Esophagus (tissue), 2 donors: ENCODE data around the gene KRTAP10-4. TPM values are rescaled to one million over a fixed set of nuclear protein-coding genes. Genes with fewer than 3 reads are reported as not detected.
"Not testable (repeated sequence)": the region's sequence is repeated elsewhere in the genome, so short reads cannot be mapped to it uniquely, and the experiment has no call there.

Experiments used
- H3K27ac ChIP-seq, 2 donors: one replicate each; pipeline ENCODE4 v1.5.1; 2013; ENCODE audit warnings: low read depth in 2 of 2, mild to moderate bottlenecking in 2 of 2, inconsistent platforms in 1 of 2, low read length in 1 of 2, moderate library complexity in 1 of 2
- H3K27me3 ChIP-seq, 2 donors: one replicate each; pipeline ENCODE4 v1.6.1; 2013; ENCODE audit warnings: low read length in 2 of 2, control low read depth in 1 of 2, mild to moderate bottlenecking in 1 of 2; ENCODE audit not compliant: insufficient read depth in 2 of 2, control insufficient read depth in 1 of 2
- H3K36me3 ChIP-seq, 2 donors: one replicate each; pipeline ENCODE4 v1.6.1; 2013; ENCODE audit warnings: low read length in 1 of 2; ENCODE audit not compliant: control insufficient read depth in 2 of 2, insufficient read depth in 2 of 2
- H3K4me1 ChIP-seq, 2 donors: one replicate each; pipeline ENCODE4 v1.6.1; 2013; ENCODE audit warnings: low read length in 1 of 2; ENCODE audit not compliant: control insufficient read depth in 2 of 2, insufficient read depth in 2 of 2
- H3K4me3 ChIP-seq, 2 donors: one replicate each; pipeline ENCODE4 v1.5.1; 2013; ENCODE audit warnings: low read length in 2 of 2, mild to moderate bottlenecking in 2 of 2, low read depth in 1 of 2, moderate library complexity in 1 of 2
- H3K9me3 ChIP-seq, 2 donors: one replicate each; pipeline ENCODE4 v1.6.1; 2013; ENCODE audit warnings: mild to moderate bottlenecking in 2 of 2, low read depth in 1 of 2, low read length in 1 of 2, moderate library complexity in 1 of 2; ENCODE audit not compliant: control insufficient read depth in 2 of 2, insufficient read depth in 1 of 2
- WGBS, 2 donors: extraction: QIAGEN DNeasy Blood & Tissue Kit; methylation state at CpG; one replicate each; pipeline ENCODE4 v1.1.7; 2013; 5-methylcytosine and 5-hydroxymethylcytosine counted together
- polyA plus RNA-seq, 2 donors: library from polyadenylated mRNA; stranded (reverse); fragments of 200-250 nt; gene quantifications; one replicate each; pipeline ENCODE4 v1.2.3, GENCODE V29; 2013
- donor health status: healthy with polysubstance abuse.
- donor health status: Bipolar disorder and iron deficiency.

The KRTAP10-4 gene, protein sequence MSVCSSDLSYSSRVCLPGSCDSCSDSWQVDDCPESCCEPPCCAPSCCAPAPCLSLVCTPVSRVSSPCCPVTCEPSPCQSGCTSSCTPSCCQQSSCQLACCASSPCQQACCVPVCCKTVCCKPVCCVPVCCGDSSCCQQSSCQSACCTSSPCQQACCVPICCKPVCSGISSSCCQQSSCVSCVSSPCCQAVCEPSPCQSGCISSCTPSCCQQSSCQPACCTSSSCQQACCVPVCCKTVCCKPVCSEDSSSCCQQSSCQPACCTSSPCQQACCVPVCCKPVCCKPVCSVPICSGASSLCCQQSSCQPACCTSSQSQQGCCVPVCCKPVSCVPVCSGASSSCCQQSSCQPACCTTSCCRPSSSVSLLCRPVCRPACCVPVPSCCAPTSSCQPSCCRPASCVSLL
- not detected for polyA plus RNA-seq

GRCh38 chr21:44573630-44574456 lies at the start of gene KRTAP10-4:
Gene KRTAP10-4 (plus strand): TSS chr21:44573729. CDS start chr21:44573759, 30 bp downstream.
- not testable (repeated sequence) for H3K27me3 ChIP-seq, H3K4me1 ChIP-seq, H3K36me3 ChIP-seq, H3K27ac ChIP-seq, H3K4me3 ChIP-seq
- H3K9me3 ChIP-seq = peaks cover 13 to 17% of the 10 kb centered on the region in 2 donors
- 43 to 45% methylated on average over 20 to 22 of the region's 25 CpGs for WGBS, 2 donors

DNA sequence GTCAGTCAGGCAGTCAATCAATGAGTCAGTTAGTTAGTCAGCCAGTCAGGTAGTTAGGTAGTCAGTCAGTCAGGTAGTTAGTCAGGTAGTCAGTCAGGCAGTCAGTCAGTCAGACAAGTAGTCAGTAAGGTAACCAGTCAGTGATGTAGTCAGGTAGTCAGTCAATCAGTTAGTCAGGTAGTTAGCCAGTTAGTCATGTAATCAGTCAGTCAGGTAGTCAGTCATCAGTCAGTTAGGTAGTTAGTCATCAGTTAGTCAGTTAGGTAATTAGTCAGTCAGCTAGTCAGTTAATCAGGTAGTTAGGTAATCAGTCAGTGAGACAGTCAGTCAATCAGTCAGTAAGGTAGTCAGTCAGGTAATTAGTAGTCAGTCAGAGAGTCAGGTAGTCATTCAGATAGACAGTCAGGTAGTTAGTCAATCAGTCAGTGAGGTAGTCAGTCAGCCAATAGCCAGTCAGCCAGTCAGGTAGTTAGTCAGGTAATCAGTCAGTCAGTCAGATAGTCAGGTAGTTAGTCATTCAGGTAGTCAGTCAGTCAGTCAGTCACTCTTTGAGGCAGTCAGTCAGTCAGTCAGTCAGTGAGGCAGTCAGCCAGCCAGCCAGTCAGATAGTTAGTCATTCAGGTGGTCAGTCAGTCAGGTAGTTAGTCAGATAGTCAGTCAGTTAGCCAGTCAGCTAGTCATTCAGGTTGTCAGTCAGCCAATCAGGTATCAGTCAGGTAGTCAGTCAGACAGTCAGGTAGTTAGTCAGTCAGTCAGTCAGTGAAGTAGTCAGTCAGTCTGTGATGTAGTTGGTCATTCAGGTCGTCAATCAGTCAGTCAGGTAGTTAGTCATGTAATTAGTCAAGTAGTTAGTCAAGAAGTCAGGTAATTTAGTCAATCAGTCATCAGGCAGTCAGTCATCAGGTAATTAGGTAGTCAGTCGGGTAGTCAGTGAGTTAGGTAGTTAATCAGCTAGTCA lies 48.8 kb upstream of the KRTAP10-4 start:
- H3K36me3 ChIP-seq = no peaks in the 10 kb centered on the region
- no peaks in the 10 kb centered on the region for H3K4me1 ChIP-seq
- no peaks in the 10 kb centered on the region for H3K27me3 ChIP-seq
- H3K27ac ChIP-seq = no peak overlapping the region
- no peak overlapping the region for H3K4me3 ChIP-seq
- peaks cover 0 to 3% of the 10 kb centered on the region in 2 donors for H3K9me3 ChIP-seq
- WGBS, 2 donors = 69 to 84% methylated on average over 2 of the region's 2 CpGs

DNA sequence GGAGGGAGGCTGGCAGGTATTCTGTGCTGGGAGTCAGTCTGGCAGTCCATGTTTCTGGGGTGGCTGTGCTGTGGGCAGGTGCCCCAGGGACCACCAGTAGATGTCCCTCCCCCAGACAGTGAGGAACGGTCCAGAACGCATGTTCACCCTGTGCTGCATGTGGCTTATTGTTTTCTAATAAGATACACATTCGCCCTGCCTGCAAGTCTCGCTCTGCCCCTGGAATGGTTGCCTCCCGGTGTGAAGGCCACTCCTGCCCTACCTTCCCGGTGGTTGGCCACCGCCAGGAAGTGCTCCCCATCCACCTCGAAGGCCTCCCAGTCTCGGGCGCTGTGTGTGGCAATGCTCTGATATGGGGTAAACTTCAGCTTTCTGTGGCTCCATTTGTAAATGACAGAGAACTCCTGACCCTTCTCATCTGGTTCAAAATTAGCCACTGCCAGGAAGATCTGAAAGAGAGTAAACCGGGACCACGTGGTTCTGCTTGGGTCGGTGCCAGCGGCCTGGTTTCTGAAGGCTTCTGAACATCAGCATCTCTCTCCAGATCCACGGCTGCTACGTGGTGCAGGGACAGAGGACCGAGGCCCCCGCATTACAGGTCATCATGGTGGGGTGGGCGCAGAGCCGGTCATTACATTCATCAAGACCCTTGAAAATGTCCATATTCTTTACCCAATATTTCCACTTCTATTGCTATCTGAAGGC lies 48.0 kb upstream of the KRTAP10-4 start:
- H3K9me3 ChIP-seq = peaks cover 0 to 3% of the 10 kb centered on the region in 2 donors
- H3K4me3 ChIP-seq = no peak overlapping the region
- 86% methylated on average over 20 of the region's 20 CpGs for WGBS, 2 donors
- H3K36me3 ChIP-seq = no peaks in the 10 kb centered on the region
- H3K27ac ChIP-seq = no peak overlapping the region
- H3K4me1 ChIP-seq = no peaks in the 10 kb centered on the region
- no peaks in the 10 kb centered on the region for H3K27me3 ChIP-seq

DNA sequence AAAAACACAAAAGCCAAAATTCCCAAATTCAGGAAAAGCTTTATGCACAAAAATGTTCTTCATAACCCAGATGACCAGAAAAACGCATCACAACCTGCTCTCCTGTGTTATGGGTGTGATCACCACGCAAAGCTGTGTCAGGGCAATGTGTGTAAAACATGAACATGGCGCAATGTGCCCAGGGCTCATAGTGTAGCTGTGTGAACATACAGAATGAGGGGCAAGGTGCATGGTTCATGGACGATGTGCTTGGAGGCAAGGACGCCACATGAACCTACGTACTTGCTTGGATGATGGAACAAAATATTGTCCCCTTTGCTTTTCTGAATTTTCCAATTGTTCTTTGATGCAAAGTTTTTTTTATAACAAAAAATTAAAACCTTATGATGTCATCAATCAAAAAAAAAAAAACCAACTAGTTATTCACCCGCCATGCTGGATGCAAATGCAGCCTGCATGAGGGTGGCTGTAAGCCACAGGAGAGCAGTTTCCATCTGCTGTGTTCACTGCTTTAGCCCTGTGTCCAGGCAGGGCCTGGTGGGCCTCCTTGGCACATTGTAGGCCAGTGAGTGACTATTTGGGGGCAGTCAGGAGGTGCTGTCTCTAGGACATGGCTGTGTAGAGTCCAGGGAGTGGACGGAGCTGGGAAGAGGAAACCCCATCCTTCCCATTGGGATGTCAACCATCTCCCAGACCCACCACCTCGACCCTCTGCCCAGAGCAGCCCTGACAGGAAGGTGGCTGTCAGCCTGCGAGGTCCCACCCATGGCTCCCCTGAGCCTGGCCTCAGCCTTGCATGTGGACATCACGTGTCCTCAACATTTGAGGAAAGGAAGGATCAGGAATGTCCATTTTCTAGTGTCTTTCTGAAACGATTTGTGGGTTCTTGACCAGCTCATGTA lies 47.2 kb upstream of the KRTAP10-4 start:
- Histone ChIP-seq H3K9me3 (peaks cover 0 to 3% of the 10 kb centered on the region in 2 donors), H3K27me3 (no peaks in the 10 kb centered on the region), H3K4me1 (no peaks in the 10 kb centered on the region), H3K27ac (no peak overlapping the region), H3K4me3 (no peak overlapping the region), H3K36me3 (no peaks in the 10 kb centered on the region)
- 82 to 91% methylated on average over 12 of the region's 12 CpGs for WGBS, 2 donors

DNA sequence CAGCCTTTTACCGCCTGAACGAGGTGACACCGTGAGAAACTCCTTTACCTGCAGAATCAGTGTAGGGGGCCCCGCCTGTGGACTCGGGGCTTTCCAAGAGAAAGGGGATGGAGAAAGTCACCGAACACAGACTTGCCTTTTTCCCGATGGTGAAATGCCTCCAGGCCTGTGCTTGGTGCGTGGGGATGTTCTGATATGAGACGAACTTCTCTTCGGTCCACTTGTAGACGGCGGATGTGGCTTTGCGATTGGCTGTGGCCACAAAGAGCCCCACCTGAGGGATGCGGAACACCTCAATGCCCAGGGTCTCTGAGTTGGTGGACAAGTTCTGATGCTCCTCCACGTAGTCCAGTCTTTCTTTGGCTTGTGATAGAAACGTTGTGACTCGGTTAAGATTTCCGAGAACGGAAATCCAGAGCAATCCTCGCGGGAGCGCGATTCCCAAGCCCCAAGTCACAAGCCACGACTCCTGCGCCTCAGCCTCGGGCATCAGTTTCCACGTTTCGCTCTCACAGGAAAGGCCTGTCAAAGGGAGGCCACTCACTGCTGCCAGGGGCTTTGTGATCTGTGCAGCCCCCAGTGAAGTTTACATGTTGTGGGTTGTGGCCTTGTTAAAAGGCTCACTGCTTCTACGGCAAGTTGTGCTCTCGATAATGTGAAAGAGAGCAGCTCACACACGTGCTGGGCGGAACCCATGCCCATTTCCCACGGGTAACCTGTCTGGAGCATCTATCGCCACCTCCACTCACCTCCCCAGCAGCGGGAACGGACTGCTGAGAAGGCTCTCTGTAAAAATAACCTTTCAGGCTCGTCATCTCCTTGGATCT lies 46.2 kb upstream of the KRTAP10-4 start:
- Histone ChIP-seq H3K27me3 (no peaks in the 10 kb centered on the region), H3K9me3 (peaks cover 0 to 3% of the 10 kb centered on the region in 2 donors), H3K27ac (no peak overlapping the region), H3K4me1 (no peaks in the 10 kb centered on the region), H3K4me3 (no peak overlapping the region), H3K36me3 (no peaks in the 10 kb centered on the region)
- WGBS, 2 donors = 88 to 89% methylated on average over 37 of the region's 37 CpGs

DNA sequence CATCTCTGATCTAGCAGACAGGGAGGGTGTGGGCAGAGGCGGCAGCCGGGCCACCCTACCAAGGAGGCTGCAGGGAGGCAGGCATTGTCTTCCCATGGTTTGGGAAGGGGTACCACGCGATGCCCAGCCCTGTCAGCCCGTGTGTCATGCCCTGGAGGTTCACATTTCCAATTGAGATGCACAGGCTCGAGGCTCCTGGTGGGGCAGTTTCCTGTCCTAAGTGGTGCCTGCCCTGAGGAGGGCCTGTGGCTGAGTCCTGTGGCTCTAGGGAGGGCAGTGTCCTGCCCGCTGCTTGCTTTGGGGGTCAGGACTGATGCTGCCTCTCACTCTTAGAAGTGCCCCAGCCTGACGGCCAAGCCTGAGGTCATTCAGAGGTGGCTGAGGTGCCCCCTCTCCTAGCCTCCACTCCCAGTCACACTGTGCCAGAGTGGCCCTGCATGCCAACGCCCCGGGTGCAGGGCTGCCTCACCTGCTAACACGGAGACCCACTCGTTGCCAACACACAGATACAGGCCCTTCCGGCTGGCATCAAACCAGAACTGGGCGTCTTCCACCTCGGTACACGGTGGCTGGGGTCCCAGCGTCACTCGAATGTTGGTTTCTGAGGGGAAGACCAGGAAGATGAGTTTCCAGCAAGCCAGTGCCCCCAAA lies 45.4 kb upstream of the KRTAP10-4 start:
- Histone ChIP-seq H3K27ac (no peak overlapping the region), H3K4me1 (no peaks in the 10 kb centered on the region), H3K9me3 (peaks cover 0 to 3% of the 10 kb centered on the region in 2 donors), H3K36me3 (no peaks in the 10 kb centered on the region), H3K4me3 (no peak overlapping the region), H3K27me3 (no peaks in the 10 kb centered on the region)
- 79 to 81% methylated on average over 18 of the region's 18 CpGs for WGBS, 2 donors

DNA sequence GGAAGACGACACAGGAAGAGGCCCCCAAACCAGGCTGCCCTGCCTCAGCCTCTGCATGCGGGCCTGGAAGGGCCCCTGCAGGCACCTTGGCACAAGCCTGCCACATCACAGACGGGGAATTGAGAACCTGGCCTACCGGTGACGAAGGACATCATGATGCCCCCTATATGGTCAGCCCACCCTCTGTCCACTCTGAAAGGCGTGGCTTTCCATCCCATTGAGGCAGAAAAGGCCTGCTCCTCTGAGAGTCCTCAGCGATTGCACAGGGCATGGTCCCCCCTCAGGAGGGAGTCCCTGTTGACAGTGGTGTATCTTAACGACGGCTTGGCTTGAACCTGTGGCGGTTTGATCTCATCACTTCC lies 44.9 kb upstream of the KRTAP10-4 start:
- no peak overlapping the region for H3K27ac ChIP-seq
- peaks cover 0 to 3% of the 10 kb centered on the region in 2 donors for H3K9me3 ChIP-seq
- H3K36me3 ChIP-seq = no peaks in the 10 kb centered on the region
- no peak overlapping the region for H3K4me3 ChIP-seq
- no peaks in the 10 kb centered on the region for H3K27me3 ChIP-seq
- 84 to 87% methylated on average over 10 of the region's 10 CpGs for WGBS, 2 donors
- H3K4me1 ChIP-seq = no peaks in the 10 kb centered on the region
